ENCODE results near the gene CYS1.

Gene CYS1

GRCh38 chr2:10071595-10071994 is 8.6 kb downstream of the CYS1 start:
- no peak for FAIRE-seq

GRCh38 chr2:10071176-10071575 is 9.0 kb downstream of the CYS1 start:
- FAIRE-seq, result no peak

GRCh38 chr2:10067881-10068280 is 12.3 kb downstream of the CYS1 start:
- FAIRE-seq, result no peak

DNA sequence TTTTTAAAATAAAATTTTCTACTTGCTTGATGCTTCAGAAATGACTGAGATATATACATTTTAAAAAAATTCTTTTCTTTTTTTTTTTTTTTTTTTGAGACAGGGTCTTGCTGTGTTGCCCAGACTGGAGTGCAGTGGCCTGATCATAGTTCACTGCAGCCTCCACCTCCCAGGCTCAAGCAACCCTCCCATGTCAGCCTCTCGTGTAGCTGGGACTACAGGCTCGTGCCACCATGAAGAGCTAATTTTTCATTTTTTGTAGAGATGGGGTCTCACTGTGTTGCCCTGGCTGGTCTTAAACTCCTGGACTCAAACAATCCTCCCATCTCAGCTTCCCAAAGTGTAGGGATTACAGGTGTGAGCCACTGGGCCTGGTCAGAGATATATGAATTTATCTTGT is 12.9 kb downstream of the CYS1 start:
- FAIRE-seq, result no peak

- no peak for FAIRE-seq
These were observed 14.5 kb downstream of the CYS1 start for GRCh38 chr2:10065773-10066055.

DNA sequence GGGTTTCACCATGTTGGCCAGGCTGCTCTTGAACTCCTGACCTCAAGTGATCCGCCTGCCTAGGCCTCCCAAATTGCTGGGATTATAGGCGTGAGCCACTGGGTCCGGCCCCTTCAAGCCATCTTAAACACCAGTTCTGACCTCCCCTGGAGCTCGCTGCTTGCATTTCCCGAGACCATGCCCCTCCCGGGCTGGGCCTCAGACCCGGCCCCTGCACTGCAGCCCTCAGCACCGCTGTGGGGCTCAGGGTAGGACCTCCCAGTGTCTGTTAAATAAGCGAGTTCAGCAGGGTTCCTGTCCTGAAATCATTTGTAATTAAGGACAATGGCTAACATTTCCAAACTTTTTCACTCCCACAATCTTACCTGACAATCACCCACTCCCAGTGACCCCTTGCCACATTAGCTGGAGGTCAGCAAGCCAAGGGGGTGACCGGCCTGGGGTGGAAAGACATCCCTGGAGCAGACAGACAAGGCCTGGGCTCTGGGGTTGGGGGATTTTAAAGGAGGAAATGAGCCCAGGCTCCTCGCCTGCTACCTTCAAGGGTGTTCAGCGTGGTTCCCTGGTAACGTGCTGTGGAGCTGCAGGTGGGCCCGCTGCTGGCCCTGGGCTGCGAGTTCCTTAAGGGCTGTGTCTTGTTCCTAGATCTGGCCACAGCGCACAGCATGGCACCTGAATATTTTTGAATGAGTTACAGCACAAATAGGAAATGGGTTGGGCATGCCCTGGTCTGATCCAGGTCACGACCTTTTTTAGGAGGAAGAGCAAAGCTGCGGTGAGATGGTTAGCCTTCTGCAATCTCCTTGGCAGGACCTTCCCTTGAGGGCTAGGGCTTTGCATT is 15.1 kb downstream of the CYS1 start:
- FAIRE-seq, result no peak

DNA sequence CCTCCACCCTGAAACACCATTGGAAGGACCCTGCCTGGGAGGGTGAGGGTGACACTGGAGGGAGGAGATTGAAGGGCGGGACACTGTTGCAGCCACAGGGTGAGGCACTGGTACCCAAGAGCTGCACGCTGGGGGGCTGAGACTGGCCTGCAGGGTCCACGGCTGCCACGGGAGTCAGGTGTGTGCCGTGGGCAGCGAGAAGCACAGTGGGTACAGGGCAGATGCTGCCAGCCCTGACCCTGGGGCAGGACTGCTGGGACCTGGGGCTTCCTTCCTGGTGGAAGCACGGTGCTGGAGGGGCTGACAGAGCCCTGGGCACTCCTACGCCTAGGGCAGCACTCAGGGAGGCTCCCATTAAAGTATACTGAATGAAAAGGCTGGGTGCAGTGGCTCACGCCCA is 16.6 kb downstream of the CYS1 start:
- no peak for FAIRE-seq

- no peak for FAIRE-seq
These were observed 17.3 kb downstream of the CYS1 start for GRCh38 chr2:10062931-10063365.

DNA sequence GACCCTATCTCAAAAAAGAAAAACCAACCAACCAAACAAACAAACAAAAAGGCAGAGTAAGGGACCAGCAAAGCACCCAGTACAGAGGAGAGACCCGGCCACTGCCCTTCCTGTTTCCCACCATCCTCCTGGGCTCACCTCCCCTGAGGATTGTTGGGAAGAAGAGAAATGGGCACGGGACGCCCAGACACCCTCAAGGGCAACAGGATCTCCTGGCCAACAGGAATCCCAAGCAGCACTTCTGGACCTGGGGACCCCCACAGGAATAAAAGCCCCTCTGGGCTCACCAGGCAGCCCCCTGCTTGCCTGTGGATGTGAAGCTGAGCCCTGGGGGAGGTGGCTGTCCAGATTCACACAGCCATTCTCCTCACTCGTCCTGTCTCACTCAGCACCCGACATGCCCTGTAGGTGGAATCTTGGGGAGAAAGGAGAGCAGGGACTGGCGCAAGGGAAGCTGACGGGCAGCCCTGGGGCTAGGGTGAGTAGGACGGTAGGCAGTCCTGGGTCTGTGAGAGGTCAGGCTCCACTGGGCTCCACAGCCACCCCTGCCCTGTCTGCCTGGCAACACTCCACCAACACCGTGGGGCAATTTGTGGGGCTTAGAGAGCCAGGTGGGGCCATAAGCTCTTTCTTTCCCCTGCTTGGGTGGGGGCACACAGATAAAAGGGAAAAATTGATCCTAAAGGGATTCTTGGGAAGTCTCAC is 18.8 kb downstream of the CYS1 start:
- no peak for FAIRE-seq

- FAIRE-seq, result no peak
These were observed 20.5 kb downstream of the CYS1 start for GRCh38 chr2:10059552-10060335.

- no peak for FAIRE-seq
These were observed 21.2 kb downstream of the CYS1 start for GRCh38 chr2:10059016-10059351.

DNA sequence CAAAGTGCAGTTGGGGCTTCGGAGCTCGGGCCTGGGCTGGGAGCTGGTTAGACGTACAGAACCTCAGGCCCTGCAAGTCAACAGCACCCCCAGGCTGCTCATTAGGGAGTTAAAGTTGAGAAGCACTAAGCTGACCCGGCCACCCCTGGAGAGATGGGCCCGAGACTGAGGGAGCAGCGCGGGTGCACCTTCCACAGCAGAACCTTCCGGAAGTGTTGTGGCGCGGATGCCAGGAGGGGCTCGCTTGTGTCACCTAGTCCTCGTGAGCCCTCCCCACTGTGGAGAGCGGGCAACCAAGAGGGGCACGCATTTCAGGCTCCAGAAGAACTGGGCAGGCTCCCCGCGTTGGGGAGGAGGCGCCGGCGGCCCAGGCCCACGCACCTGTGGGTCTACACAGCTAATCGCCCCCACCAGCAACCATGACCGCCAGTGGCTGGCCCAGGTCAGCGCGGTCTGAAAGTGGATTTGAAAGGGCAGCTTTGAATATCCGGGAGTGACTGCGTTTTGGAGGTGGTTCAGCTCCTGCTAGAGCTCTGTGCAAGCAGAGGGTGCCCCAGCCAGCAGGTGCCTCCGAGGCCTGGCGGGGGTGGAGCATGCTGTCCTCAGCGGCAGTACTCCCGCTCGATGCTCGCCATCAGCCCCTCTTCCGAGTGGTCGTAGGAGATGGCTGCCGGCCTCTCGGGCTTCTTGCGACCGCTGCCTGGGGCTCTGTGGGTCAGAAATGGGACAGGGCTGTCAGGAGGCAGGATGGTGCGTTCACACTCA is 21.8 kb downstream of the CYS1 start:
- FAIRE-seq, result no peak

DNA sequence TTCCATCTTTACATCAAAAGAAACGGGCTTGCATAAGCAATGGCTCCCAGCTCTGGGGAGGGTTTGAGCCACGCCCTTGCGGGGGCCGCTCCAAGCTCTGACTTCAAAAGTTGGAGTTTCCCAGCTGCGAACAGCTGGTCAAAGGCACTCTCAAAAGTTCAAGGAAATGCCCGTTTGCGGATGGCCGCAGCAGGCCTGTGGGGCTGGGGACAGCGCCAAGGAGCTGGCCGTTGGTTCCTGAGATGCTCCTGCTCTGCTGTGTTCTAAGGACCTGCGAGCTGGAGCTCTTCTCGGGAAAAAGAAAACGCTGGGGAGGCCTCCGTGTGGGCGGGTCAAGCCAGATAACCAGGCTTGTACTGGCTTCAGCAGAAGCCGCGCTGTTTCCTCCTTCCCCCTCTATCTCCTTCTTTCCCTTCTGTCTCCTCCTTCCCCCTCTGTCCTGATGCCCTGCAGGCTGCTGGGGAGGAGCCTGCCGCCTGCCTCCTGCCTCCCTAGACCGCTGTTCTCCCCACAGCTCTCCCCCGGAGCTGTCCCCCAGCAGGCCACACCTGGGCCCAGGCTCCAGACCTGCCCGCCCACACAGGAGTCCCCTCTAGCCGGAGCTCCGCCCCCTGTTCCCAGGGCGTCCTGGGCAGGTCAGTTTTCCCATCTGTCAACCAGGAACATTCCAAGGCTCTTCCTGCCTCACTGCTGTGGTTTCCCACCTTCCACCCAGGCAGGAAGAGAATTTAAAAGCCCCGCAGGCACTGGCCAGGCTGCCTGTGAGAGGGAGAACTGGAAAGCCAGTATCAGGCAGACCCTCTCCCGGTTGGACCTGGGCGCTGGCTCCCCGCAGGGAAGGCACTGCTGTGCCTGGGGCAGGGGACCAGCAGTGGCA is 22.7 kb downstream of the CYS1 start:
- no peak for FAIRE-seq

- no peak for FAIRE-seq
These were observed 23.8 kb downstream of the CYS1 start for GRCh38 chr2:10056439-10056838.

DNA sequence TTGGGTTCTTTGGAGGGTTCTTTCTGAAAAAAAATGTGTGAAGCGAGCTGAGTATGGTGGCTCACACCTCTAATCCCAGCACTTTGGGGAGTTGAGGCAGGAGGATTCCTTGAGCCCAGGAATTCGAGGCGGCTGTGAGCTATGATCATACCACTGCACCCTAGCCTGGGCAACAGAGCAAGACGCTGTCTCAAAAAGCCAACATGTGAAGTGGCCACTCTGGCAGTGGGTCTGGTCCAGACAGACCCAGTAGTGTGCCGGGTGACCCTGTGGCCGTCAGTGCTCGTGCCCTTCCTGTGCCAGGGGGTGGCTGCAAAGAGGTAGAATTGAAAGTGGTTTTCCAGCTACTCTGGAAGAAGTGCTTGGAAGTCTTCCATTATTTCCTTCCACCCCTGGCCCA is 25.2 kb downstream of the CYS1 start:
- FAIRE-seq, result no peak

DNA sequence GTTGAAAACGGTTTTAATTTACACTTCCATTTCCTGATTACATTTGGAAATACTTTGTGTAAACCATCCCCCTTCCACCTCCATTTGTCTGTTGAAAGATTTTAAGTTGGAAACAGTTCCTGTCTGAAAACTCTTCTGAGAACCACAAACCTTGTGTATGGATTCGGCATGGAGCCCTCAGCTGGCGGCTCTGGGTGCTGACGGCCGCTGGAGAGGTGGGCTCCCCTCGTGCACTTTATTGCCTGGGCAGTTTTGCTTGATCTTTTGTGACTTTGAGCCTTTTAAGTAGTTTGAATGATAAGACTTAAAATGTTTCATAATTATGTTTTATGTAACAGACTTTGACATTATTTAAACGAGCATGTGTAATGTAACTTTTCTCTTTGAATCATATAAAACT is 25.8 kb downstream of the CYS1 start:
- FAIRE-seq, result no peak

DNA sequence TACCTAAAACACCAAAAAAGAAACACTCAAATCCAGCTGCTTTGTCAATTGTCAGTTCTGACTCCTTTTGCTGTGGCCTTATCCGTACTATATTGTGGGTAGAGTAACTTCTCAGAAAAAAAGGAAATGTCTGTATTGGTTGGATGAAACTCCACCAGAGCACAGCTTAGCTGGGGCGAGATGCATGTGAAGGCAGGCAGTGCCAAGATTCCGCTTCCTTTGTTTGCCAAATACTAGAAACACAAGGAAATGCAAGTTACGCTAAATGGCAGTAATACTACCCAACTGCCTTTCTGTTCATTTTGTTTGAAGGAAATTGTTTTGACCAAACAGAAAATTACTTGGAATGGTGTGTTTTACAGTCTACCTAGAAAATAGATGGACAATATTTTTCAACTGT is 26.9 kb downstream of the CYS1 start:
- FAIRE-seq, result no peak

DNA sequence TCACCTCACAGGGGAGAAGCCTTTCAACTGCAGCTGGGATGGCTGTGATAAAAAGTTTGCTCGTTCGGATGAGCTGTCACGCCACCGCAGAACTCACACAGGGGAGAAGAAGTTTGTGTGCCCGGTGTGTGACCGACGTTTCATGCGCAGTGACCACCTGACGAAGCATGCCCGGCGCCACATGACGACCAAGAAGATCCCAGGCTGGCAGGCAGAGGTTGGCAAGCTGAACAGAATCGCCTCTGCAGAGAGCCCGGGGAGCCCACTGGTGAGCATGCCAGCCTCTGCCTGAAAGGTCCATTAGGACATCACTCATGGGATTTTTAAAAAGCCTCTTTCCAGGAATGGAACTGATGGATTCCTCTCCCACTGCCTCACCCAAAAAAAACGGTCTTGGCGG is 28.0 kb downstream of the CYS1 start:
- no peak for FAIRE-seq

GRCh38 chr2:10048501-10049171 is 31.6 kb downstream of the CYS1 start:
- FAIRE-seq, result no peak

- FAIRE-seq, result no peak
These were observed 32.4 kb downstream of the CYS1 start for GRCh38 chr2:10047616-10048500.

Measured in colon (tissue), 2 donors.